B cell (primary cell): ENCODE measurements around the gene TRMT112. TPM values are rescaled to one million over a fixed set of nuclear protein-coding genes. Genes with fewer than 3 reads are reported as not detected.
A peak's percentile ranks its signal among the peaks of the same experiment; 100 is the strongest.

Source experiments
- ATAC-seq: fragments of 200-7000 bp; cut with Tn5 transposase; one replicate; pipeline ENCODE4 v1.10.0; 2021; ENCODE audit warnings: low read depth, mild to moderate bottlenecking, moderate number of reproducible peaks, moderate library complexity
- CTCF ChIA-PET: fragments of 350-600 bp; sonication (Branson Sonifier 250); formaldehyde crosslinking; loops from one replicate; lab custom pipeline; 2021; ENCODE audit warnings: antibody characterized with exemption, inconsistent platforms; lab: Charles Lee
- POLR2A ChIA-PET: fragments of 350-600 bp; sonication (Branson Sonifier 250); formaldehyde crosslinking; loops from one replicate; lab custom pipeline; 2021; ENCODE audit warnings: antibody characterized with exemption; lab: Charles Lee
- DNase-seq: peaks from one replicate; pipeline ENCODE4 v3.0.0; 2013
- H2AFZ ChIP-seq: 2 replicates; pipeline ENCODE4 v1.6.1; 2012; ENCODE audit warnings: mild to moderate bottlenecking, low read depth, low read length; ENCODE audit not compliant: insufficient read depth, poor library complexity, severe bottlenecking
- H3K27ac ChIP-seq, 2 donors: 1 replicate in 1 of 2; 2 replicates in 1 of 2; pipeline ENCODE4 v1.5.1; 2012 to 2013; ENCODE audit warnings: low read length in 2 of 2, mild to moderate bottlenecking in 2 of 2, moderate library complexity in 1 of 2
- H3K27me3 ChIP-seq, 4 experiments: fragments of 200-600 bp in 1 of 4; sonication (generic) in 1 of 4; replicated peaks in 1 of 4; 1 replicate in 2 of 4; 2 replicates in 2 of 4; pipeline versions ENCODE4 v1.6.1 to v1.7.0; 2013 to 2016; ENCODE audit warnings: low read length in 3 of 4, mild to moderate bottlenecking in 2 of 4, mixed read lengths in 1 of 4, moderate library complexity in 1 of 4; ENCODE audit not compliant: insufficient read depth in 4 of 4, control insufficient read depth in 3 of 4; ENCODE audit errors: control extremely low read depth in 1 of 4
- H3K36me3 ChIP-seq, 2 experiments: replicated peaks in 1 of 2; 1 replicate in 1 of 2; 2 replicates in 1 of 2; pipeline versions ENCODE4 v1.6.1 to v1.7.1; 2013; ENCODE audit warnings: low read length in 1 of 2; ENCODE audit not compliant: insufficient read depth in 2 of 2, control insufficient read depth in 1 of 2; ENCODE audit errors: control extremely low read depth in 1 of 2, extremely low read depth in 1 of 2
- H3K4me1 ChIP-seq, 2 donors: fragments of 200-600 bp in 1 of 2; sonication (generic) in 1 of 2; 1 replicate in 1 of 2; 2 replicates in 1 of 2; pipeline versions ENCODE4 v1.5.1 to v1.6.1; 2013 to 2017; ENCODE audit warnings: low read length in 2 of 2; ENCODE audit not compliant: control insufficient read depth in 2 of 2, insufficient read depth in 2 of 2
- H3K4me2 ChIP-seq: replicated peaks from 2 replicates; pipeline ENCODE3; 2012; ENCODE audit warnings: mild to moderate bottlenecking, low read depth, low read length; ENCODE audit not compliant: poor library complexity, severe bottlenecking
- H3K4me3 ChIP-seq, 5 experiments: fragments of 200-600 bp in 1 of 5; sonication (generic) in 1 of 5; 1 replicate in 3 of 5; 2 replicates in 2 of 5; pipeline versions ENCODE4 v1.5.1 to v1.7.0; 2011 to 2016; ENCODE audit warnings: low read length in 4 of 5, mild to moderate bottlenecking in 4 of 5, low read depth in 2 of 5, control low read depth in 1 of 5, moderate library complexity in 1 of 5; ENCODE audit not compliant: insufficient read depth in 1 of 5; ENCODE audit errors: control extremely low read depth in 1 of 5, extremely low read depth in 1 of 5
- H3K79me2 ChIP-seq: fragments of 200-600 bp; sonication (generic); one replicate; pipeline ENCODE4 v1.6.0; 2016; ENCODE audit warnings: low read length; ENCODE audit not compliant: control insufficient read depth, insufficient read depth
- H3K9ac ChIP-seq: fragments of 200-600 bp; sonication (generic); 2 replicates; pipeline ENCODE4 v1.6.1; 2017; ENCODE audit warnings: mild to moderate bottlenecking, low read length, moderate library complexity
- H3K9me3 ChIP-seq, 3 donors: one replicate each; pipeline versions ENCODE4 v1.6.1 to v1.7.1; 2013; ENCODE audit warnings: low read length in 2 of 3; ENCODE audit not compliant: control insufficient read depth in 2 of 3, insufficient read depth in 1 of 3; ENCODE audit errors: control extremely low read depth in 1 of 3
- H4K20me1 ChIP-seq: 2 replicates; pipeline ENCODE4 v1.6.0; 2012; ENCODE audit warnings: mild to moderate bottlenecking, low read length; ENCODE audit not compliant: insufficient read depth, control insufficient read depth, poor library complexity, severe bottlenecking
- H3K27ac Mint-ChIP-seq: one replicate; pipeline ENCODE4 v1.8.0; 2021; ENCODE audit warnings: mixed read lengths
- H3K27me3 Mint-ChIP-seq: one replicate; pipeline ENCODE4 v1.8.0; 2021; ENCODE audit warnings: mixed read lengths
- H3K4me1 Mint-ChIP-seq: one replicate; pipeline ENCODE4 v1.8.0; 2021; ENCODE audit warnings: mixed read lengths
- H3K4me3 Mint-ChIP-seq: one replicate; pipeline ENCODE4 v1.8.0; 2021; ENCODE audit warnings: mixed read lengths
- H3K9me3 Mint-ChIP-seq: one replicate; pipeline ENCODE4 v1.8.0; 2022; ENCODE audit warnings: mixed read lengths; ENCODE audit not compliant: insufficient read depth
- EZH2 ChIP-seq: IDR thresholded peaks from 2 replicates; pipeline ENCODE4 v1.6.1; 2012; ENCODE audit warnings: borderline replicate concordance, low read depth, mild to moderate bottlenecking, moderate library complexity, low read length; ENCODE audit not compliant: insufficient read depth, poor library complexity, severe bottlenecking
- WGBS: methylation state at CpG from one replicate; pipeline ENCODE4 v1.1.5; 2013; ENCODE audit warnings: missing lambda C conversion rate; ENCODE audit not compliant: insufficient coverage; 5-methylcytosine and 5-hydroxymethylcytosine counted together
- intact Hi-C: fragments of 100-400 bp; cut with micrococcal nuclease; formaldehyde crosslinking; loops from one replicate; pipeline ENCODE4 v1.10.0; 2022
- polyA plus RNA-seq: library from polyadenylated mRNA; depleted of rRNA; stranded (reverse); fragments of >200 nt; gene quantifications from 2 replicates; pipeline ENCODE4 v1.2.3, GENCODE V29; 2012
- total RNA-seq, 2 donors: library from RNA; stranded (reverse); fragments of 120-200 nt in 1 of 2; gene quantifications; 1 replicate in 1 of 2; 2 replicates in 1 of 2; pipeline versions ENCODE4 v1.2.3 to v1.2.4, GENCODE V29; 2013 to 2022
- TF ChIP-seq, protein P1 (sequence below): fragments of 200-600 bp; IDR thresholded peaks from one replicate; pipeline ENCODE4 v1.8.0; 2022; ENCODE audit warnings: antibody characterized with exemption, mild to moderate bottlenecking

The TRMT112 gene
- total and polyA plus RNA-seq, 2 donors (not counting 1 experiment from before 2014, with no cell fraction given) = 133 to 231 TPM

DNA sequence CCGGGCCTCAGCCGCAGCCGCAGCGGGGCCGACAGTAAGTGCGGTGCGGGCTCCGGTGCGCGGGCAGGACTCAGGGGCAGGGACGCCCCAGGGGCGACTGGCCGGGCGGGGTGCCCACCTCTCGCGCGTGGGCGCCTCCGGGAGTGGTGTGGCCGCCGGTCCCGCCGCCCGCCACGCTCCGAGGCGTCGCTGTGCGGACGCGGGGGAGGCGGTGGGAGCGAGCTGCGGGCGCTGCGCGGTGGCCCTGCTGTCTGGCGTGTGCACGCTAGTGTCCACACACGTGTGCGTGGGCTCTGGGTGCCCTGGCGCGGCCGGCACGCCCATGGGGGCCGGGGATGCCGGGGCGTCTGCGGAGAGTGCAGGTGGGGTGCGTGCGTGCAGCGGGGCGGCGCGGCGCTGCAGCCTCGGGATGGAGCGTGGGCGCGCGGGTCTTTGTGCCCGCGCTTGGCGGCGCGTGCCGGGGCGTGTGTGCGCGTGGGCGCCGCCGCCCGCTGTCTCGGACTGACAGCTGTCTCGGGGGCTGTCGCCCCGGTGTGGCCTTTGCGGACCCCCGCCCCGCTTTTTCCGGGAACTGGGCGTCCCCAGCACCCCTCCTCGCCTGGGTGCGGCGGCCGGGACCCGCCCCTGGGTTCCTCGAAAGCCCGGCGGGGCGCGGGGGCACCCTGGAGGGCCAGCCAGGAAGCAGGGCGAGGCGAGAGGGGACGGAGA is 25.5 kb downstream of the TRMT112 start:
- H3K4me2 ChIP-seq = peak overlapping the region; percentile 89
- H3K9me3 ChIP-seq = peaks cover 0 to 13% (median 0%) of the 10 kb centered on the region in 3 donors
- peak; percentile 91 for TF ChIP-seq EZH2
- TF ChIP-seq, protein P1, sequence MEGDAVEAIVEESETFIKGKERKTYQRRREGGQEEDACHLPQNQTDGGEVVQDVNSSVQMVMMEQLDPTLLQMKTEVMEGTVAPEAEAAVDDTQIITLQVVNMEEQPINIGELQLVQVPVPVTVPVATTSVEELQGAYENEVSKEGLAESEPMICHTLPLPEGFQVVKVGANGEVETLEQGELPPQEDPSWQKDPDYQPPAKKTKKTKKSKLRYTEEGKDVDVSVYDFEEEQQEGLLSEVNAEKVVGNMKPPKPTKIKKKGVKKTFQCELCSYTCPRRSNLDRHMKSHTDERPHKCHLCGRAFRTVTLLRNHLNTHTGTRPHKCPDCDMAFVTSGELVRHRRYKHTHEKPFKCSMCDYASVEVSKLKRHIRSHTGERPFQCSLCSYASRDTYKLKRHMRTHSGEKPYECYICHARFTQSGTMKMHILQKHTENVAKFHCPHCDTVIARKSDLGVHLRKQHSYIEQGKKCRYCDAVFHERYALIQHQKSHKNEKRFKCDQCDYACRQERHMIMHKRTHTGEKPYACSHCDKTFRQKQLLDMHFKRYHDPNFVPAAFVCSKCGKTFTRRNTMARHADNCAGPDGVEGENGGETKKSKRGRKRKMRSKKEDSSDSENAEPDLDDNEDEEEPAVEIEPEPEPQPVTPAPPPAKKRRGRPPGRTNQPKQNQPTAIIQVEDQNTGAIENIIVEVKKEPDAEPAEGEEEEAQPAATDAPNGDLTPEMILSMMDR = no peak
- peaks cover 38% of the 10 kb centered on the region for H3K27me3 Mint-ChIP-seq
- no peak overlapping the region for H3K27ac Mint-ChIP-seq
- H3K27me3 ChIP-seq = peaks cover 0 to 58% (median 42%) of the 10 kb centered on the region in 4 experiments
- H3K9me3 Mint-ChIP-seq = no peaks in the 10 kb centered on the region
- H3K4me1 ChIP-seq = peaks cover 8 to 24% of the 10 kb centered on the region in 2 donors
- H2AFZ ChIP-seq = no peak overlapping the region
- peak overlapping the region; percentile 43 for H3K9ac ChIP-seq
- peaks cover 8% of the 10 kb centered on the region for H3K4me1 Mint-ChIP-seq
- 2% methylated on average over 96 of the region's 96 CpGs for WGBS
- H3K36me3 ChIP-seq = no peaks in the 10 kb centered on the region
- H3K27ac ChIP-seq = no peak overlapping the region
- peak overlapping the region in 3 of 5 experiments; percentile 32 to 54 (median 45) for H3K4me3 ChIP-seq
- intact Hi-C loops = no loop called here
- H3K4me3 Mint-ChIP-seq = no peak overlapping the region
- CTCF ChIA-PET = interaction anchor here (1.5 to 6.8 kb wide), 2 partner anchors 11 to 48 kb away, joined by 3 to 47 read pairs; partner anchors contain the start of gene CATSPERZ
- peak; percentile 35 for ATAC-seq
- peaks cover 28% of the 10 kb centered on the region for H4K20me1 ChIP-seq
- POLR2A ChIA-PET = interaction anchor here (1.6 kb wide), 1 partner anchor 23 kb away, joined by 4 read pairs; no protein-coding TSS in a partner anchor
- H3K79me2 ChIP-seq = peaks cover 3% of the 10 kb centered on the region
- DNase-seq = peak; percentile 61

DNA sequence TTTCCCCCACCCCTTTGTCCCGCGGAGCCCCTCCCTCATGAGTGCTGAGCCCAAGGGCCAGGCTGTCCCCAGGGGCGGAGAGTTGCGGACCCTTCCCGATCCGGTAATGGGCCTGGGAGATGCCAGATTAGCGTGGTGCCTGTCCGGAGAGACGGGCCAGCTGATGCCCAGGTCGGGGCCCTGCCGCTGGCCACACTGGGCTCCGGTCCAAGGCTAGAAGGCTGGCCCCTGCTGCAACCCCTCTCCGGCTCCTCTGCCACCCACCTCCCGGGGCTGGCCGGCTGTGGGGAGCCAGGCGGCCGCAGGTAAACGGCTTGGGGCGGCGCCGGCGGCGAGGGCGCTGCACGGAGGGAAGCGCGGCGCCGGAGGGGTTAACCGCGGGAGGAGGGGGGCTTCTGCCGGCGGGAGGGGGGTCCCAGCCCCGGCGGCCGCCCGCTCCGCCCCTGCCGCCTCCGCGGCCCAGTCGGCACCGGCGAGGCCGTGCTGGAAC is 26.1 kb downstream of the TRMT112 start, which contains the start of gene KCNK4:
KCNK4 (plus strand) TSS at position 41 of the 490 bp plus-strand sequence. CDS start 1,717 bp downstream, outside the sequence.
- no peak within 1 kb of the TSS for H3K27ac Mint-ChIP-seq
- H3K9me3 Mint-ChIP-seq = no peaks in the 10 kb centered on the region
- ATAC-seq (no peak), DNase-seq (peak; percentile 49)
- peak within 1 kb of the TSS; percentile 82 for H3K4me3 Mint-ChIP-seq
- ChIA-PET CTCF (interaction anchor here (6.8 kb wide), 1 partner anchor 11 kb away, joined by 47 read pairs; the partner anchor contains the start of gene CATSPERZ), POLR2A (no interaction called here)
- H3K4me1 Mint-ChIP-seq = peaks cover 14% of the 10 kb centered on the region
- TF ChIP-seq, protein P1 = no peak
- no peak for TF ChIP-seq EZH2
- H3K79me2 ChIP-seq = peaks cover 9% of the 10 kb centered on the region
- H3K36me3 ChIP-seq = no peaks in the 10 kb centered on the region
- peaks cover 10 to 27% of the 10 kb centered on the region in 2 donors for H3K4me1 ChIP-seq
- intact Hi-C loops = no loop called here
- H3K9ac ChIP-seq = peak within 1 kb of the TSS; percentile 43
- peaks cover 0 to 52% (median 36%) of the 10 kb centered on the region in 4 experiments for H3K27me3 ChIP-seq
- H4K20me1 ChIP-seq = peaks cover 32% of the 10 kb centered on the region
- no peak within 1 kb of the TSS for H3K27ac ChIP-seq
- peak within 1 kb of the TSS; percentile 89 for H3K4me2 ChIP-seq
- no peak within 1 kb of the TSS for H2AFZ ChIP-seq
- 12% methylated on average over 45 of the region's 45 CpGs for WGBS
- H3K4me3 ChIP-seq = peak within 1 kb of the TSS in 3 of 5 experiments; percentile 32 to 54 (median 45)
- peaks cover 0 to 11% (median 0%) of the 10 kb centered on the region in 3 donors for H3K9me3 ChIP-seq
- peaks cover 34% of the 10 kb centered on the region for H3K27me3 Mint-ChIP-seq
